HepG2 (cell line): Measurements from ENCODE around the gene WDR19. TPM values are rescaled to one million over a fixed set of nuclear protein-coding genes. Genes with fewer than 3 reads are reported as not detected.

Experiments used
- ATAC-seq: fragments of 200-7000 bp; cut with Tn5 transposase; 3 replicates; pipeline ENCODE4 v1.9.1; 2020; ENCODE audit warnings: mild to moderate bottlenecking, moderate library complexity
- BruUV-seq: library from RNA; stranded (reverse); fragments of 400-500 nt; replicated peaks from 2 replicates; lab custom pipeline; 2021; lab: Mats Ljungman, UMichigan
- CTCF ChIA-PET: fragments of 300-600 bp; formaldehyde crosslinking; extraction: SDS; loops from one replicate; lab custom pipeline; 2021; ENCODE audit warnings: low total read pairs, inconsistent platforms, low intra/inter-chr PET ratio; lab: Yijun Ruan, JAX
- POLR2A ChIA-PET: fragments of 350-600 bp; sonication (Branson Sonifier 250); formaldehyde crosslinking; loops from one replicate; lab custom pipeline; 2020; ENCODE audit warnings: antibody characterized with exemption, inconsistent platforms; lab: Yijun Ruan, JAX
- DNase-seq: peaks from one replicate; pipeline ENCODE4 v3.0.0-alpha.2; 2015; ENCODE audit warnings: low spot score
- FAIRE-seq: peaks from 3 replicates; lab custom pipeline; 2011; peaks lifted over from hg19 to GRCh38; lab: Jason Lieb, UNC
- H2AFZ ChIP-seq: one replicate; pipeline ENCODE4 v1.6.1; 2011; ENCODE audit warnings: low read length, inconsistent platforms
- H3K27ac ChIP-seq: fragments of 300-600 bp; 3 replicates; pipeline ENCODE4 v1.8.0; 2011; ENCODE audit warnings: mixed run types, mild to moderate bottlenecking, mixed read lengths, low read length, inconsistent platforms; ENCODE audit not compliant: insufficient read depth; ENCODE audit errors: extremely low read length
- H3K27me3 ChIP-seq, 2 experiments: fragments of 200-600 bp in 1 of 2; 2 replicates in 1 of 2; 3 replicates in 1 of 2; pipeline versions ENCODE4 v1.6.0 to v1.8.0; 2011; ENCODE audit warnings: low read length in 2 of 2, mild to moderate bottlenecking in 2 of 2, moderate library complexity in 2 of 2, inconsistent platforms in 1 of 2; ENCODE audit not compliant: insufficient read depth in 2 of 2, control insufficient read depth in 1 of 2
- H3K36me3 ChIP-seq, 2 experiments: fragments of 200-600 bp in 1 of 2; replicated peaks in 1 of 2; 2 replicates in 1 of 2; 3 replicates in 1 of 2; pipeline versions ENCODE4 v1.5.1 to v1.8.0; 2011; ENCODE audit warnings: low read length in 2 of 2, inconsistent platforms in 1 of 2; ENCODE audit not compliant: insufficient read depth in 2 of 2, control insufficient read depth in 1 of 2
- H3K4me1 ChIP-seq: 2 replicates; pipeline ENCODE4 v1.5.1; 2012; ENCODE audit warnings: low read length, inconsistent platforms; ENCODE audit not compliant: insufficient read depth
- H3K4me2 ChIP-seq: 2 replicates; pipeline ENCODE4 v1.6.0; 2011; ENCODE audit warnings: low read depth, low read length, inconsistent platforms
- H3K4me3 ChIP-seq, 3 experiments: fragments of 200-600 bp in 1 of 3; sonication (generic), shearing (Covaris generic) in 1 of 3; replicated peaks in 1 of 3; 2 replicates each; pipeline ENCODE4 v1.5.1; 2011 to 2016; ENCODE audit warnings: low read length in 3 of 3, inconsistent platforms in 2 of 3, low read depth in 2 of 3, mild to moderate bottlenecking in 2 of 3, control low read depth in 1 of 3, mixed read lengths in 1 of 3; ENCODE audit not compliant: insufficient read depth in 1 of 3
- H3K79me2 ChIP-seq: one replicate; pipeline ENCODE4 v1.6.1; 2011; ENCODE audit warnings: low read length, inconsistent platforms; ENCODE audit not compliant: insufficient read depth
- H3K9ac ChIP-seq: 2 replicates; pipeline ENCODE4 v1.6.0; 2011; ENCODE audit warnings: mild to moderate bottlenecking, low read depth, low read length, inconsistent platforms; ENCODE audit not compliant: insufficient read depth
- H3K9me3 ChIP-seq: 2 replicates; pipeline ENCODE4 v1.5.1; 2012; ENCODE audit warnings: mild to moderate bottlenecking, low read length
- H4K20me1 ChIP-seq: 2 replicates; pipeline ENCODE4 v1.6.0; 2011; ENCODE audit warnings: inconsistent platforms, mild to moderate bottlenecking, low read length, moderate library complexity; ENCODE audit not compliant: insufficient read depth
- ARHGAP35 ChIP-seq: sonication (generic); formaldehyde crosslinking; IDR thresholded peaks from 2 replicates; pipeline ENCODE4 v1.9.0; 2022; ENCODE audit warnings: mild to moderate bottlenecking, inconsistent platforms, moderate library complexity, missing genetic modification reagents, borderline replicate concordance
- ZBTB40 ChIP-seq, 2 experiments: fragments of 450-650 bp in 1 of 2; sonication (generic) in 1 of 2; formaldehyde crosslinking in 1 of 2; IDR thresholded peaks; 2 replicates each; pipeline versions ENCODE4 v1.6.1 to v1.8.0; 2016 to 2022; ENCODE audit warnings: antibody characterized with exemption in 1 of 2, mild to moderate bottlenecking in 1 of 2, missing genetic modification reagents in 1 of 2
- WGBS: methylation state at CpG from one replicate; pipeline ENCODE4 v1.1.6; 2017; ENCODE audit warnings: low lambda C conversion rate; 5-methylcytosine and 5-hydroxymethylcytosine counted together
- in situ Hi-C: cut with HindIII; loops from 2 replicates; pipeline ENCODE4 v1.10.0; 2017; ENCODE audit warnings: low pct_unique_long_range_greater_than_20kb; ENCODE audit not compliant: extremely low pct_ligation_motif_present
- intact Hi-C: fragments of 100-400 bp; cut with micrococcal nuclease; formaldehyde crosslinking; loops from one replicate; pipeline ENCODE4 v1.10.0; 2022; ENCODE audit not compliant: unreplicated experiment
- polyA plus RNA-seq, 8 experiments: library from polyadenylated mRNA; depleted of rRNA in 3 of 8; stranded (reverse) in 7 of 8; unstranded in 1 of 8; fragments of >200 nt; fragmentation: Illumina TruSeq in 4 of 8; extraction: Trizol in 4 of 8; gene quantifications; 2 replicates each; pipeline versions ENCODE4 v1.2.1 to v1.2.3, GENCODE V29; 2011 to 2016; ENCODE audit warnings: low read depth in 4 of 8, missing spikeins in 1 of 8, mixed read lengths in 1 of 8; ENCODE audit not compliant: insufficient read depth in 1 of 8
- total RNA-seq, 5 experiments: library from RNA; depleted of rRNA; stranded (reverse); fragments of >200 nt; fragmentation: Illumina TruSeq; extraction: Trizol; gene quantifications; 2 replicates each; pipeline ENCODE4 v1.2.3, GENCODE V29; 2016; ENCODE audit warnings: low read depth in 1 of 5
- TF ChIP-seq, protein P1 (sequence below), 2 experiments: IDR thresholded peaks; 2 replicates each; pipeline ENCODE4 v1.6.1; 2011 to 2012; ENCODE audit warnings: low read length in 2 of 2, borderline replicate concordance in 1 of 2, low read depth in 1 of 2, mild to moderate bottlenecking in 1 of 2, moderate library complexity in 1 of 2
- TF ChIP-seq, protein P2 (sequence below): sonication (generic); formaldehyde crosslinking; IDR thresholded peaks from 2 replicates; pipeline ENCODE4 v1.4.0; 2020; ENCODE audit warnings: mild to moderate bottlenecking, missing genetic modification reagents

Gene WDR19
- total and polyA plus RNA-seq, 2 of the 13 experiments (the other 11 are each of a cell fraction or from before 2014, with no cell fraction given) = 22.9 to 34.1 TPM

- Histone ChIP-seq H3K27ac (no peak overlapping the region), H3K9ac (no peak overlapping the region), H3K79me2 (no peaks in the 10 kb centered on the region), H4K20me1 (no peaks in the 10 kb centered on the region), H3K4me3 (no peak overlapping the region), H3K27me3 (no peaks in the 10 kb centered on the region), H3K4me2 (no peak overlapping the region), H3K4me1 (no peaks in the 10 kb centered on the region), H2AFZ (no peak overlapping the region), H3K36me3 (0 out of 5 replicates have a peak, but pooled peaks cover 0 to 4% of the 10 kb centered on the region in 2 experiments), H3K9me3 (no peaks in the 10 kb centered on the region)
- CTCF ChIA-PET = no interaction called here
- in situ Hi-C loops = no loop called here
- POLR2A ChIA-PET = no interaction called here
- intact Hi-C loops = no loop called here
- no peak for FAIRE-seq
- TF ChIP-seq, protein P1, sequence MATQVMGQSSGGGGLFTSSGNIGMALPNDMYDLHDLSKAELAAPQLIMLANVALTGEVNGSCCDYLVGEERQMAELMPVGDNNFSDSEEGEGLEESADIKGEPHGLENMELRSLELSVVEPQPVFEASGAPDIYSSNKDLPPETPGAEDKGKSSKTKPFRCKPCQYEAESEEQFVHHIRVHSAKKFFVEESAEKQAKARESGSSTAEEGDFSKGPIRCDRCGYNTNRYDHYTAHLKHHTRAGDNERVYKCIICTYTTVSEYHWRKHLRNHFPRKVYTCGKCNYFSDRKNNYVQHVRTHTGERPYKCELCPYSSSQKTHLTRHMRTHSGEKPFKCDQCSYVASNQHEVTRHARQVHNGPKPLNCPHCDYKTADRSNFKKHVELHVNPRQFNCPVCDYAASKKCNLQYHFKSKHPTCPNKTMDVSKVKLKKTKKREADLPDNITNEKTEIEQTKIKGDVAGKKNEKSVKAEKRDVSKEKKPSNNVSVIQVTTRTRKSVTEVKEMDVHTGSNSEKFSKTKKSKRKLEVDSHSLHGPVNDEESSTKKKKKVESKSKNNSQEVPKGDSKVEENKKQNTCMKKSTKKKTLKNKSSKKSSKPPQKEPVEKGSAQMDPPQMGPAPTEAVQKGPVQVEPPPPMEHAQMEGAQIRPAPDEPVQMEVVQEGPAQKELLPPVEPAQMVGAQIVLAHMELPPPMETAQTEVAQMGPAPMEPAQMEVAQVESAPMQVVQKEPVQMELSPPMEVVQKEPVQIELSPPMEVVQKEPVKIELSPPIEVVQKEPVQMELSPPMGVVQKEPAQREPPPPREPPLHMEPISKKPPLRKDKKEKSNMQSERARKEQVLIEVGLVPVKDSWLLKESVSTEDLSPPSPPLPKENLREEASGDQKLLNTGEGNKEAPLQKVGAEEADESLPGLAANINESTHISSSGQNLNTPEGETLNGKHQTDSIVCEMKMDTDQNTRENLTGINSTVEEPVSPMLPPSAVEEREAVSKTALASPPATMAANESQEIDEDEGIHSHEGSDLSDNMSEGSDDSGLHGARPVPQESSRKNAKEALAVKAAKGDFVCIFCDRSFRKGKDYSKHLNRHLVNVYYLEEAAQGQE (IDR thresholded peaks at IDR 0.05; ENCODE audit: borderline replicate concordance in 1 of 2, low read depth in 1 of 2, low read length in 2 of 2) = no peak
- TF ChIP-seq ZBTB40 (IDR thresholded peaks at IDR 0.05) (no peak), ZBTB40 (CRISPR knock-in tag; IDR thresholded peaks at IDR 0.05) (no peak), ARHGAP35 (CRISPR knock-in tag) (no peak)
- TF ChIP-seq, protein P2, sequence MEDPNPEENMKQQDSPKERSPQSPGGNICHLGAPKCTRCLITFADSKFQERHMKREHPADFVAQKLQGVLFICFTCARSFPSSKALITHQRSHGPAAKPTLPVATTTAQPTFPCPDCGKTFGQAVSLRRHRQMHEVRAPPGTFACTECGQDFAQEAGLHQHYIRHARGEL (CRISPR knock-in tag) = no peak
- no peak for DNase-seq
- BruUV-seq = no TSS peak
- ATAC-seq = no peak
- WGBS = 95% methylated on average over 3 of the region's 3 CpGs
Observed at GRCh38 chr4:39243462-39243861, 61.1 kb downstream of the WDR19 start.
